ENCODE results near the gene BAX.

- no peak for TF ChIP-seq CTCF (IDR thresholded peaks at IDR 0.05)
- no peak for TF ChIP-seq POLR2A (IDR thresholded peaks at IDR 0.05)
- TF ChIP-seq EP300 (IDR thresholded peaks at IDR 0.05), result no peak
Observed at GRCh38 chr19:48953141-48953540, 1.5 kb upstream of the BAX start.

All from tibial nerve (tissue), 4 donors.